Stimulated activated CD8-positive, alpha-beta memory T cell treated with anti-CD3 and anti-CD28 coated beads, Interleukin-4, amount 100 ng/mL, for 24 hours (primary cell): ENCODE measurements around the gene NDUFAF3.

Experiments
- DNase-seq: peaks from one replicate; pipeline ENCODE4 v3.0.0-alpha.2; 2020; ENCODE audit warnings: low read depth

NDUFAF3 gene

GRCh38 chr3:49021813-49022687 is at the start of gene NDUFAF3:
NDUFAF3 (plus strand) TSS chr3:49022121; CDS start chr3:49022145, 24 bp downstream.
- peak; percentile 88 for DNase-seq

DNA sequence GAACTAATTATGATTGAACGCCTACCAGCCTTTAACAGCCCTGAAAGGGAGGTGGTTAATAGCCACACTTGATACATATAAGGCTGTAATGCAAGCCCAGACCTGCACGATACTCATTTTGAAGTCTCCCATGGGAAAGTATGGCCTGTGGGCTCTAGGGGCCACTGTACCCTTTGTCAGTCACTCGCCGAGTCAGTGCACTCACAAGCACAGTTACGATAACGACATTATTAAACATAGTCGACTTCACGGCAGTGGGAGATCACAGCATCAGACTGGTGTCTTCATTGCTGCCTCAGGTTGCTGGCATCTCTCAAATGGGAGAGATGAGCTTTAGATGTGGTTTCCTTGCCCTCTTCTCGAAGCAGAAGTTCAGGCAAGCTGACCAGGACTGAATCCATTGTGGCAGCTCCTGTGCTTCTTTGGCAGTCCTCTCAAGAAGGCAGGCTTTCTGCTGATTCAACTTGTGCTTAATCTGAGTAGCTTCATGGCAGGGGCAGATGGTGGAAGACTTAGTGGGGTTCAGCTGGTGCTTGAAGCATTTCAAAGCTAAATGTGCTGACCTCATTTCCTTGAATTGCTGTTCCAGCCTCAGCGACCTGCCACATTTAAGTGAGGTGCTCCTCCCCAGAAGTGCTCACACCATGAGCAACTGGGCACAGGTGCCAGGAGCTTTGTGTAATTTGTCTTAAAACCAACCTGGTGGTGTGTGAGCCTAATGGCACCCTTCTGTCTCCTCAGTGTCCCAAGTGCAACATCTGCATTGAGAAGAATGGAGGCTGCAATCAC is 47.7 kb upstream of the NDUFAF3 start:
- DNase-seq = no peak

DNA sequence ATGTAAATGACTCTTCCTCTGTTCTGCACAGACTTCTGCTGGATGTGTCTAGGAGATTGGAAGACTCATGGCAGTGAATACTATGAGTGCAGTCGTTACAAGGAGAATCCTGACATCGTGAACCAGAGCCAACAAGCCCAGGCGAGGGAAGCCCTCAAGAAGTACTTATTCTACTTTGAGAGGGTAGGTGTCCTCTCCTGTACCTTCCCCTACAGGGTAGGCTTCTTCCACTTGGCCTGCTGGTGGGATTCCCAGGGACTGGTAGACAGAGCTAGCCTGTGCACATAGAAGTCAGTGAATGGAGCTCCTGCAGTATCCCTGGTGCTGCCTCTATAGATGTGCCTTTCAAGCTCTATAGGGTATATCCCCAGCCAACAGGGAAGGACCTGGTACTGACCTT is 42.5 kb upstream of the NDUFAF3 start:
- DNase-seq = no peak

DNA sequence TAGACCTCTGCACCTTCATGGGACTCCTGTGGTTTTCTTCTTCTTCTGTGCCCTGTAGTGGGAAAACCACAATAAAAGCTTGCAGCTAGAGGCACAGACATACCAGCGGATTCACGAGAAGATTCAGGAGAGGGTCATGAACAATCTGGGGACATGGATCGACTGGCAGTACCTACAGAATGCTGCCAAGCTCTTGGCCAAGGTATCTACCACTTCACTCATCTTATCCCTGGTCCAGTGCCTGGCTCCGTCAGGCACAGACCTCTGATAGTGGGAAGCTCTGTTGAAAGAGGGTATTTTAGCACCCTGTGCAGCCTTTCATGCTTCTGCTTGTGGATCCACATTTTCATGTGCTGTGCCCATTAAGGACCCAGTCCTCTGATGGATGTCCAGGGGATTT is 41.6 kb upstream of the NDUFAF3 start:
- no peak for DNase-seq

GRCh38 chr3:48982016-48982415 is 39.9 kb upstream of the NDUFAF3 start:
- DNase-seq = no peak

DNA sequence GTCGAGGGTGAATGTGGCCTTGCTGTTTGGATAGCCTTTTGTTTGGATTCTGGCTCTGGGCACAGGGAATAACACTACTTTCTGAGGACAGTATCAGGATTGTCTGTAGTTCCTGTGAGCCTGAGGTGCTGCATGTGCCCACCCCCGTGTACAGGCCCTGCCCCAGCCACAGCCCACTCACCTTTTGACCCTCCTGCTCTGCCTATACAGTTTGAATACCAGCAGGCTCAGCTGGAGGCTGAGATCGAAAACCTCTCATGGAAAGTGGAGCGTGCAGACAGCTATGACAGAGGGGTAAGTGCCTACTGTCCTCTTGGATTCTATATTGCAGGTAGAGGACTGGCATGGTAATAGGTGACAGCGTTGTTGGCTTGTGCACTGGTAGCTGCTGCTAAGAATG is 39.2 kb upstream of the NDUFAF3 start:
- DNase-seq = no peak

- no peak for DNase-seq
Observed at GRCh38 chr3:48983096-48983495, 38.8 kb upstream of the NDUFAF3 start.

GRCh38 chr3:48984663-48985062 is 37.3 kb upstream of the NDUFAF3 start:
- DNase-seq = no peak

- DNase-seq = no peak
Observed at GRCh38 chr3:48985831-48986376, 36.0 kb upstream of the NDUFAF3 start.

DNA sequence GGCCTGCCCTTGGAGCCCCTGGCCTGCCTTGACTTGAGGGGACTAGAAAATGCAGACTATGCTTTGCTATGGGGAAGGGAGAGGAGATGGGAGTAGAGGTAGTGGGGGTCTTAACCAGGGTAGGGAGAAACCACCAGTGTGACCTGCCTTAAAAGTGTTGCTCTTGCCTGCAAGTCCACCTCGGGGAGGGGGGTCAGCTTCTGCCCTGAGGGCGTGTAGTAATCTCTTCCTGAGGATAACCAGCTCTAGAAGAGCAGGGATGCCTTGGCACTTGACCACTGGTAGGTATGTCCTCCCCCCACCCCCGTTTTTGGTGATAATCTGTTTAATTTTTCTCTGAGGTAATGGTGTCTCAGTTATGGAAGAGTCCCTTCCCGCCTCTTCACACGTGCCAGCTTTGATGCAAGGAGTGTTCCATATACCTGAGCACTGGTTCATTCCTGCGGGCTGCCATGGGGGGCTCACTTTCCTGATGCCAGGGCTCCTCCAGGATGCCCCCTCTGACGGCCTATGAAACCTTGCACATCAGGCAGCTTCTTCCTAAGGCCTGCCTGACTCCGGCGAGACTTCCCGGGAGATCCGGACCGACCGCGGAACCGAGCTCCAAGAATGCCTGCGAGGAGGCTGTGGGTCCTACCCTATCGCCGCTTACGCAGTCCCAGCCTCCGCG is 32.7 kb upstream of the NDUFAF3 start:
- no peak for DNase-seq

DNA sequence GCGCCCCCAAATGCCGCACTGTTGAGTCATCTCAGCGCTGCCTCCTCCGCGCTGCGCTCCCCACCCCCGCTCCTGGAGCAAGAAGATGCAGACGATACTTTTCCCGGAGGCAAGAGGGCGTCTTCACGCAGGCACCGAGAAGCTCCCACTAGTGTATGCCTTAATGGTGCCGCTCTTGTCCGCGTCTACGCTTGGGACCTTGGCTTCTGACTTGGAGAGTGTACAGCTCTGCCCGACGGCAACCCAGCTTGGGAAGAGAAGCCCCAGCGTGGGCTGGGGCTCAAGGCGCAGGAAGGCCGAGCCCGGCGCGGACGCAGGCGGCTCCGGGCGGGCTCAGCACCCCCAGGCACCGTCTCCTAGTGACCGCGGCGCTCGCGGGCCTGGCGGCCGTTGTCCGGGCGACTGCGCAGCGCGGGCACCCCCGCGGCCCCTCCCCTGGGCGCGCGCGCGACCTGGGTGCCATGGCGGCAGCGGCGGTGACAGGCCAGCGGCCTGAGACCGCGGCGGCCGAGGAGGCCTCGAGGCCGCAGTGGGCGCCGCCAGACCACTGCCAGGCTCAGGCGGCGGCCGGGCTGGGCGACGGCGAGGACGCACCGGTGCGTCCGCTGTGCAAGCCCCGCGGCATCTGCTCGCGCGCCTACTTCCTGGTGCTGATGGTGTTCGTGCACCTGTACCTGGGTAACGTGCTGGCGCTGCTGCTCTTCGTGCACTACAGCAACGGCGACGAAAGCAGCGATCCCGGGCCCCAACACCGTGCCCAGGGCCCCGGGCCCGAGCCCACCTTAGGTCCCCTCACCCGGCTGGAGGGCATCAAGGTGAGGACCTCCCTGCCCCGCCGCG is 31.9 kb upstream of the NDUFAF3 start, which contains the start of gene P4HTM:
Gene P4HTM, plus strand, starts transcription at position 446 of the 840 bp plus-strand sequence. Its CDS starts 16 bp downstream, at position 462.
- DNase-seq = peak; percentile 76

- DNase-seq = no peak
Observed at GRCh38 chr3:48990636-48991469, 31.1 kb upstream of the NDUFAF3 start.

GRCh38 chr3:48991851-48992545 is 29.9 kb upstream of the NDUFAF3 start:
- DNase-seq = no peak

DNA sequence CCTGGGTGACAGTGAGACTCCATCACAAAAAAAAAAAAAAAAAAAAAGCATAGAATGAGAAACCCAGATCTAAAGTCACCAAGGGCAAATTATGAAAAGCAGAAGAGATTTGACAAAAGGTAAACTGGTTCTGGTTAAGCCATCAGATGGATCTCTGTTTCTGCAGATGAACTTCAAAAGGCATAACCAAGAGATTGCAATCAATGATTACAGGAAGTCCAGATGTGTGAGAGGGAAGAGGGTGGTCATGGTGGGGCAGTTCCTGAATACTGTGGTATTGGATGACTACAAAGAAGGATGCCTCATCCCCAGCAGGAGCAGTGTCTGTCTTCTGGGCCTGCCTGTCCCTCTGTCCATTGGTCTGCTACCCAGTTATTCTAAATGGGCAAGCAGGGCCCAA is 28.1 kb upstream of the NDUFAF3 start:
- no peak for DNase-seq

DNA sequence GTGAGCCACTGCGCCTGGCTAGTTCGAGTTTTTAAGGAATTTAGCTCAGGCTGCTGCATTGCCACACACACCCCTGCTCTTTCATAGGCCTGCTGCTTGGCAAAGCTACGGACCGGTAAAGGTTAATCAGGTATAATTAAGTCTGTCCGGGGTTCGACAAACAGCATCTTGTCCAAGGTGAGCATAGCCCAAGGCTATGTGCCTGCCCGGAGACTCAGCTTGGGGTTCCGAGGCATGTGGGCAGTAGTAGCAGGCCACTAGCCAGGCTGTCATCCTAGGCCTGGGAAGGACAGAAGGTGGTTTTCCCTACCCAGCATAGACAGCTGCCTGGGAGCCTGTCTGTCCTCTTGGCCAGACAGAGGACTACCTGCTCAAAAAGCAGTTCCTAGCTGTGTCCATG is 25.3 kb upstream of the NDUFAF3 start:
- no peak for DNase-seq

- DNase-seq = no peak
Observed at GRCh38 chr3:48997102-48997635, 24.8 kb upstream of the NDUFAF3 start.

DNA sequence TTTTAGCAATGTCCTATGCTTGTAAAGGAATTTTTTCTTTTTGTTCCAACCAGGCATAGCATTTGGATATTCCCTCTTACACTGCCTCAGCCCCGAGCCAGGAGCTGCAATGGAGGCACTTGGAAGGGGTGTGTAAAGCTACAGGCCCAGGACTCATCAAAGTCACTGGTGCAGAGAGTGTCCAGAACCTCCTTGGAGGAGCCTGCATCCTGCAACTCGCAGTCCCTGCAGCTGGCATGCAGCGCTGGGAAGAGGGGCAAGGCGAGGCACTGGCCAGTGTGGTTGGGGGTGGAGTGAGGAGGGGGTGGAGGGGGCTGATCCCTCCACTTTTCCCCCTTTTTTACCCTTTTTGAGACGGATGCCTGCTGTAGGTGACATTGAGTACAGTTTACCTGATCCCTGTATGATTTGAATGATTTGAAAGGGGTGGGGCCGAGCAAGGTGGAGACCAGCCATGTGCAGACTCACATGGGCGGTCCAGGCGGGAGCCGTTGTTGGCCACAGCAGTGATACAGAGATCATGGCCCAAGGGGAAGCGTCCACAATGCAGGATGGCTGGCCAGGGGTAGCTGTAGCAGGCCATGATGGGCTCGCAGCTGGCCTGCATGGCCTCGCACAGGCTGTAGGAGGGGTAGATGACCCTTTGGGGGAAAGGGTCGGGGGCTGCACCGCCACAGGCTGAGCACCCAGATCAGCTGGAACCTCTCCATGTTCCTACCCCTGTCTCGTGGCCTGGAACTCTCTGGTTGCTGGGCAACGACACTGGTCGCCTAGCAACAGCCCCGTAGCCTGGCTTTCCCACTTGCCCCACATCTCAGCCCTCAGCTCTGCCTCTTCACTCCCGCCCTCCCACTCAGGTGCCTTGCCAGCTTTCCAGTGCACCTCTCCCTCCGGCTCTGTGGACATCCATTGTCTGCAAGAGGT is 23.9 kb upstream of the NDUFAF3 start:
- no peak for DNase-seq
